Medulla oblongata (tissue), 1 donor: ENCODE data around the gene SLC5A8.

Experiments
- DNase-seq: peaks from one replicate; pipeline ENCODE4 v3.0.0-alpha.2; 2015; ENCODE audit errors: extremely low spot score

The SLC5A8 gene, protein sequence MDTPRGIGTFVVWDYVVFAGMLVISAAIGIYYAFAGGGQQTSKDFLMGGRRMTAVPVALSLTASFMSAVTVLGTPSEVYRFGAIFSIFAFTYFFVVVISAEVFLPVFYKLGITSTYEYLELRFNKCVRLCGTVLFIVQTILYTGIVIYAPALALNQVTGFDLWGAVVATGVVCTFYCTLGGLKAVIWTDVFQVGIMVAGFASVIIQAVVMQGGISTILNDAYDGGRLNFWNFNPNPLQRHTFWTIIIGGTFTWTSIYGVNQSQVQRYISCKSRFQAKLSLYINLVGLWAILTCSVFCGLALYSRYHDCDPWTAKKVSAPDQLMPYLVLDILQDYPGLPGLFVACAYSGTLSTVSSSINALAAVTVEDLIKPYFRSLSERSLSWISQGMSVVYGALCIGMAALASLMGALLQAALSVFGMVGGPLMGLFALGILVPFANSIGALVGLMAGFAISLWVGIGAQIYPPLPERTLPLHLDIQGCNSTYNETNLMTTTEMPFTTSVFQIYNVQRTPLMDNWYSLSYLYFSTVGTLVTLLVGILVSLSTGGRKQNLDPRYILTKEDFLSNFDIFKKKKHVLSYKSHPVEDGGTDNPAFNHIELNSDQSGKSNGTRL

DNA sequence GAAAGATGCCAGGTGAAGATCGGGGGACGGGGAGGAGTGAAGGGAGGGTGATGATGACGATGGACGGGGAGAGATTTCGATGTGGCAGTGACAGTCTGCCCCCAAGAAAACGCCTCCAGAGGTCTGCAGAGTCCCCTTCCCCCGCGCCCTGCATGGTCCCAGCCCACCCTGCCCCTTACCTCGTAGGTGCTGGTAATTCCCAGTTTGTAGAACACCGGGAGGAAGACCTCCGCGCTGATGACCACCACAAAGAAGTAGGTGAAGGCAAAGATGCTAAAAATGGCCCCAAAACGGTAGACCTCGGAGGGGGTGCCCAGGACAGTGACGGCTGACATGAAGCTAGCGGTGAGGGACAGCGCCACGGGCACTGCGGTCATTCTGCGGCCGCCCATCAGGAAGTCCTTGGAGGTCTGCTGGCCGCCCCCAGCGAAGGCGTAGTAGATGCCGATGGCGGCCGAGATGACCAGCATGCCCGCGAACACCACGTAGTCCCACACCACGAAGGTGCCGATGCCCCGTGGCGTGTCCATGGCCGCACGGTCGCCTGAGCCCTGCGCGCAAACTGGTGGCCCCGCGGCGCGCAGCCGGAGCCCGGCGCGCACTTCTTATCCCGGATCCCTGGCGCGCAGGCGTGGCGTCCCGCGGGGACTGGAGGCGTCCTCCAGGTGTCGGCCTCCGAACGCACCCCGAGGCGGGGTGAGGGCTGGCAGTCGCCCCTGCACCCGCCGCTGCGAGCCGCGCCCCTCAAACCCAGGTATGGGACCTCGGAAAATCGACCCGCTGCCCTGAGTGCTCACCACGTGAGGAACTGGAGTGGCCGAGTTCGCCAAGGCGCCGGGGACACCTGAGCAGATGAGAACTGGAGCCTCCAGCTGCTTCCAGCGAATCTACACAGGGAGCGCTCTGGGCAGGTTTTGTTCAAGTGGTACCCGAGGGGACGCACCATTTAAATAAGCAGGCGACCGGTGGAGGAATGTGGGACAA, at the start of gene SLC5A8:
Gene SLC5A8, minus strand, starts transcription at position 920 of the 984 bp plus-strand sequence. Its CDS starts 390 bp downstream, at position 530.
- DNase-seq: no peak

DNA sequence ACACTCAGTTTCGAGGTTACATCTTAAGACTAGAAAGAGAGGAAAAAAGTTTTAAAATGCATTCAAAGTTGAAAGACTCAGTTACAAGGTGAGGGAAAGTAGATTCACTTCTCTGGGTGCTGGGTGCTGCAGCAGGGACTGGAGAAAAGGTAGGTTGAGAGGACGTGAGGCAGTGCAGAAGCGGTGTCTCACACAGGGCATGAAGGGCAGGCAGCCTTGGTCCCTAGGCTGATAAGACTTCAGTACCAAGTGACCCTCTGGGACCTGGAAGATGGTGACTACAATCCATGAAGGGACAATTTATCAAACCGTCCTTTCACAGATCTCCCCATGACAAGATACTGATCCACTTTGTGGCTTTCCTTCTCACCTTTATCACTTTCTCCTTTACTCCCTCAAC, 47.3 kb upstream of the SLC5A8 start:
- no peak for DNase-seq

DNA sequence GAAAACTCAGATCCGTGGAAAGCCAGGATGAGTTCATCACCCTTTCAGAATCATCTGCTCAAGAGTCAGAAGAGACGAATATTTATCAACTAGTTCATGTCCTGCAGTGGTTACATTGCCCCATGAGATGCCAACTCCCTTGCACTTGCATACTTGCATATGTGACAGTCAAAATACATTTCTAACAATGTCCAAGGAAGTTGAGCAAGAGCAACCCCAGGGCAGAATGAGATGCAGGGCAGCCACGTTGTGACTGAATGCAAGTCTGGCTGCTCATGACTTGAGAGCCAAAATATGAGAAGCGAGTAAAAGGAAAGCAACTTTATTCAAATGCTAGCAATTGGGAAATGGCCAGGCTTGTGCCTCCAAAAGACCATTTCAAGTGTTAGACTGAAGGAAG, 46.2 kb upstream of the SLC5A8 start:
- DNase-seq: no peak

DNA sequence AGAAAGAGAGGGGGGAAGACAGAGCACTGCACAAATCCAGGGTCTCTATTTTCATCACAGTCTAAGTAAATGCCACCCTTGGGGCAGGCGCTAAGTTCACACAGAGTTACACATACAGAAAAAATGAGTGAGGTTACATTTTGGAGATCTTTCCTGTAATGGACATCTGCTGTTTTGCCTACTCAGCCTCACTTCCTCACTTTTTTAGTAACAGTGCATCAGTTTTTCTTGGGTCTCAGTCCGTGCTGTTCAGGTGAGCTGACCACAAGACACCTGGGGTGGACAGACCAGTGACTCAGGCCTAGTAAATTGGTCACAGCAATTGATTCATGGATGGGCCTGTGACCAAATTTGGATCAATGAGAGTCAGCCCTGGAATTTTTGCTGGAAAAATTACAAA, 33.6 kb upstream of the SLC5A8 start:
- DNase-seq: no peak

DNA sequence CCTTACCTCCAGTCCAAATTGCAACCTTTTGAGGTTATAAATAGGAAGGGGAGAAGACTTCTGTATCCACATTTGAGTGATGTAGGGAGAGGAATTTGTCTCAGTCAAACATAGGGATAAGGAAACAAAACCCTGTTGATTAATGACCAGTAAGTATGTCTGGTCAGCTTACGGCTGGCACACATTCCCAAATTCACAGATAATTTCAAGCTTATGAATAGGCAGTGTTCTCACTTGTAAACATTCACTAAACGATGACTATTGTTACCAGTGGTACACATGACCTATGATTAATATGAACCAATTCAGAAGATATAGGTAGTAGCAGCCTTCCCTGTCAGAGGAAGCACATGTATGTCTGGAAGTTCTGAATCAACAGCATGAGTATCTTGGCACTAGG, 33.0 kb upstream of the SLC5A8 start:
- DNase-seq: no peak

DNA sequence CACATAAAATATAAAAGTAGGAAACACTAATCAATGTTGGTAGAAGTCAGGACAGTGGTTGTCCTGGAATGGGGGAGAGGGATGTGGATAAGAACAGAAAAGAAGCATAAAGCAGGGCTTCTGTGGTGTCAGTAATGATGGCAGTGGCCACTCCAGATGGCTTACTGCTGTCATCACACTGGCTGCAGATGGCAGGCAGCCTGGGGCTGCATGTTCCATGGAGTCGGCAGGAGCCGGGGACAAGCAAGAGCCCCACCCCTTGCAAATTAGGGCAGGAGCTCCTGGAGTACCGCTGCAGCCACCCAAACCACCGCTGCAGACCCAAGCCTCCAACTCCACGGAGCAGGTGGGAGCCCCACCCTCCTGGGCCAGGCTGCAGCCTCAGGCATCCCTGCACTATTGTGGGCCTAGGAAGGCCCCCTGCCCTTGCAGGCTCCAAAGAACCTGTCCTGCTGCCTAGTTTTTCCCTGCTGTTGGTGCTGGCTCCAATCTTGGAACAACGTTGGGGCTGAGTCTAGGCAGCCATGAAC, 28.8 kb upstream of the SLC5A8 start:
- no peak for DNase-seq

DNA sequence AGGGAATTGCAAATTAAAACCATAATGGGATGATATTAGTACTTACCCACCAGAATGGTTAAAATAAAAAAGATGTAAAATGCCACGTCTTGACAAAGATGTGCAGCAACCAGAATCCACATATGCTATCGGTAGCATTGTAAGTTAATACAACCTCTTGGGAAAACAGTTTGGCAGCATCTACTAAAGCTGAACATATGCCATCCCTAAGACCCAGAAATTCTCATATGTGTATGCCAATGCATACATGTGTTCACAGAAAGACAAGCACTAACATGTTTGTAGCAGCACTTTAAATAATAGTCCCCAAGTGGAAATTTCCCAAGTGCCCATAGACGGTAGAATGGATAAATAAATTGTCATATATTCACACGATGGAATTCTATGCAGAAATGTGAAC, 28.3 kb upstream of the SLC5A8 start:
- DNase-seq: no peak

DNA sequence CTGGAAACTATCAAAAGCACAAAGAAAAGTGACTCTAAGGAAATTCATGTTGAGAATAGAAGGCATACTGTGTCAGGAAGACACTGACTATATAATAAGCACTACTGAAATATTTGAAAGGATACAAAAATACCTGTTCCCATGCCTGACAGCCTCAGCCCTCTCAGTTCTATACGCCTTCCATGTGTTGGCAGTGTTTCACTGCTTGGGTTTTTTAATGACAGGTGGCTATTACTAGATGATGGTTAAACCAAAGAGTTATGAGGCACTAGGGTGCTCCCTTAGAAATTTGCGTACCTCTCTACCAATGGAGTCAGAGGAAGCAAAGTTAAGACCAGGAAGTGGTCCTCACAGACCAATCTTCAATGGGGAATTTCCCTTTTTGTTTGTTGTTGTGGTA, 25.6 kb upstream of the SLC5A8 start:
- no peak for DNase-seq

DNA sequence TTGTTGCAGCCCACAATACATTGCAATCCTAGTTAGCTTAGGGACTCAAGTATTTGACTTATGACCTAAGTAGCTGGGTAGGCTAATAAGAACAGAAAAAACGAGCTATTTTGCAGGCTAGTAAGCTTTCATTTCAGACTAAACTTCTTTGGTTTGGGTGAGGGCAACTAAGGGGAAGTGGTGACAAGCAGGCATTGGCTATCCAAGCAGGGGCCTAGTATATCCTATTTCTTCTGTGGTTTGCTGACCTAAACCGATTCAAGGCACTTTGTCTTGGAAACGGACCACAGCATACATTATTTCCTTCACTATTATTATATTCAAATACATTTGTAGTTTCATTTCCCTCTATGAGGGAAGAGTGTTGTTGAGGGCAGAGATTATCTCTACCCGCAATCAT, 21.6 kb upstream of the SLC5A8 start:
- DNase-seq: peak; percentile 5

DNA sequence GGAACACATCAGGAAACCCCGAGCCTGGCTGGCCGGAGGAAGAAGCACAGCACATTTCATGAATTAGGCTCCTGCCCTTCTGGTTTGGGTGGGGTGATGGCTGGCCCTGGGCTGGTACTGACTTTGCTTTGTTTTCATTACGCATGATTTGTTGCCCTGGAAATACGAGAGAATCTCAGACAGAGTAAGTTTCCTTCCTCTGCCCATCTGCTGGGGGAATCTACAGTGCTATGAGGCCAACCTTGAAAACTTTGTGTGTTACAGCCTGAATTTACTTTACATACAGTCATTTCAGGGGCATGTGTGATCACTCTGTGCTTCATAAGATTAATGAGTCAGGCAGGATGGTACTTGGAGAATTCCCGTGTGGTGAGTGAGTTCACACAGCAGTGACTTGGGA, 20.5 kb upstream of the SLC5A8 start:
- no peak for DNase-seq

DNA sequence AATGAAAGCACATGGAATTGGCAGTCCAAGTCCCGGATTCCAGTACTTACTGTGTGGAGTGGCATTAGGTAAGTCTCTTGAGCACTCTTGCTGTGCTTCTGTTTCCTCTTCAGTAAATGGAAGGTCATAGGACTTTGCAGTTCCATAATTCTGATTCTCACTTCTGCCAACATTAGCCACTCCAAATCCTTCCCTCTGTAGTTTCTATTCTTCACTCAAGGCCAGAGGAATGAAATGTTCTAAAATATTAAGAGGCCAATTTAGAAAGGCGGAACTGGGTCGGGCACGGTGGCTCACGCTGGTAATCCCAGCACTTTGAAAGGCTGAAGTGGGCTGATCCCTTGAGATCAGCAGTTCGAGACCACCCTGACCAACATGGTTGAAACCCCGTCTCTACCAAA, 19.8 kb upstream of the SLC5A8 start:
- peak; percentile 19 for DNase-seq

DNA sequence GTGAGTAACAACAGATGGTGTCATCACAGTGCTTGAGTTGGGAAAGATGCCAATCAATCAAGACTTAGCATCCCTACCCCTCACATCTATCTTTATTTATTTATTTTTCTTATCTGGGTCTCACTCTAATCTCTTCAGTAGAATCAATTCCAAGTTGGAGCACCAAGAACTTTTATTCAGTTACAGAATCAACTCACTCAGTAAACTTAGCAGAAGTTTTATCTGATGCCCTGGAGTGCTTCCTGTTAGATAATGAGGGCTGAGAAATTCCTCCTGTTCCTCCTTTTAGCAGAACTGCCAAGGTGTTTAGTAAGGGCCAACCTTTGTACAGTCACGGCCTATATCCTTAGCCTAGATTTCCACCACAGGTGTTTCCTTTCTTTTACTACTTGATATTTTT, 11.3 kb upstream of the SLC5A8 start:
- no peak for DNase-seq

DNA sequence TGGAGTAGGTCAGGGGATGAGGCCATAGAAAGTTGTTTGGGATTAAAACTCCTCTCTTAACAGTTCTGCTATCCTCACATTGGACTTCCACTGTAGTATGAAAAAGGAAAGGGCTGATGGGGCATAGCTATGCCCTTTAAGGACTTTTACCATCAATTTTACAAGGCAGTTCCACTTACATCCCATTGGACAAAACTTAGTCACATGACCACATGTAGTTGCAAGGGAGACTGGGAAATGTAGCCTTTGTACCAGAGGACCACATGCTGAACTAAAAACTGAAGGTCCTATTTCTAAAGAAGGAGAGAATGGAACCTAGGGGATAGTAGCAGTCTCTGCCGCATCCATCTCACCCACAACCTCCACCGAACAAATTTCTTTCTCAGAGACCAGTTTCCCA, 6.8 kb upstream of the SLC5A8 start:
- DNase-seq: no peak

DNA sequence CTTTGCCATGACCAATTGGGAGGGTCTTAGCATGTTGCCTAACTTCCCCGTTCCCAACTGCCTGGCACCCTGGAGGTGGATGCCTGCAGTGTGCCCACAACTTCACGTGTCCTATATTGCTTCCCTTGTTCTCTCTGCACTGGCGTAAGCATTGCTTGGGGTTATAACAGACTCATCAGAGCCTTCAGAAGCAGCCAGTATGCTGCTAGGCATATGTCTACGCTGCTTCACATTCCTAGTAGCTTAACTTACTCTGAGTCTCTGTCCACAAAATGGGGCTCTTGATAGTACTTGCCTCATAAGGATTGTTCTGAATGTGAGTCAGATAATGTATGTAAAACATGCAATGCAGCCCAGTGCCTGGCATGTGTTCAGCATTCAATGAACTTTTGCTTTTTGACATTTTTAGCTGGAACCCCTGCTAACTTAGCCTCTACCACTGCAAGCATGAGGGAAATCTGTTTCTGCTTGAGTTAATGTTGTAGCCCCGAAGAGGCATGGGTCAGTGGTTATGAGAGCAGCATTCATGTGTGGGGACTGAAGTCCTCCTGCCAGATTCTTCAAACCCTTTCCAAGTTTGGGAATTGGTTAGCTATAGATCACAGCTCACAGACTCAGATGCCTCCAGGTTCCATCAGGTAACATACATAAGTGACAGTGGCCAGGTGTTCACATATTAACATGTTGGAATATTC, 2.8 kb downstream of the SLC5A8 start:
- no peak for DNase-seq

DNA sequence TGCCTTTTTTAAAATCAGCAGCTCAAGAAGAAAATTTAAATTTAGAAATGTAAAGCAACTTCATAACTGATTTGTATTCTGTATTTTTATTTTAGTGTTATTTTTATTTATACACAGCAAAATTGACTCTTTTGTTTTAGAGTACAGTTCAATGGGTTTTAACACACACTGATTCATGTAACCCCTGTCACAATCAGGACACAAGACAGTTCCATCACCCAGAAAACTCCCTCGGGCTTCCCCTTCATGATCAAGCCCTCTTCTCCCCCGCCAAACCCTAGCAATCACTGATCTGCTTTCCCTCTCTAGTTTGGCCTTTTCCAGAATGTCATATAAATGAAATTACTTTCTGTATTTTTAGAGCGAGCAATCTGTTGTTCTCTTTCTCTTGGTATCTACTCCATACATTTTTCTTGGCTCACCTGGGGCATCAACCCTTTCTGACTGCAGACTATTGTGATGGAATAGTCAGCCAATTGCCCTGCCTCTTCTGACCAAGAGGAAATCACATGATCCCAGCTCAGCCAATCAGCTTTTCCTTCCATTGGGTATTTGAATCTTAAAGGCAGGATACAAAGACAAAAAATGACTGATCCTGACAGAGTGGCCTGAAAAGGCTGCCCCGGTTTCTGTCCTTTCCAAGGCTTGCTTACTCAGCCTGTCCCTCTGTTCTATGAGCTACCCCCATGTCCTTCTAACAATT, 5.3 kb downstream of the SLC5A8 start:
- DNase-seq: no peak

DNA sequence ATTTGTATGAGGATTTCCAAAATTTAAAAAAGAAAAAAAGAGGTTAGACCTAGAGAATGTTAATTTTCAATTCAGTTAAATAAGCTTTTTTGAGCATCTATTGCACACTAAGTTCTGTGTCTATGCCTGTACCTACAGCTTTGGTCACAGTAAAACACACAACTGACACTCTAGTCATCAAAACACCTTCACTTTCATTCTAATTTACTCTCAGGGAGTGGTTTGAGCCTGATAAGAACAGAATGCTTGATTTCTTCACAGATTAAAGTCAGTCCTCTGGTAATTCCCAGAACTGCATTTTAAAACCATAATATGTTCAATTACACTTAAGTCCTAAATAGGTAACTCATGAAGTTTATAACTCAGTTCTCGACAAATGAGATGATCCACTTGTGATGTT, 9.2 kb downstream of the SLC5A8 start:
- DNase-seq: no peak

DNA sequence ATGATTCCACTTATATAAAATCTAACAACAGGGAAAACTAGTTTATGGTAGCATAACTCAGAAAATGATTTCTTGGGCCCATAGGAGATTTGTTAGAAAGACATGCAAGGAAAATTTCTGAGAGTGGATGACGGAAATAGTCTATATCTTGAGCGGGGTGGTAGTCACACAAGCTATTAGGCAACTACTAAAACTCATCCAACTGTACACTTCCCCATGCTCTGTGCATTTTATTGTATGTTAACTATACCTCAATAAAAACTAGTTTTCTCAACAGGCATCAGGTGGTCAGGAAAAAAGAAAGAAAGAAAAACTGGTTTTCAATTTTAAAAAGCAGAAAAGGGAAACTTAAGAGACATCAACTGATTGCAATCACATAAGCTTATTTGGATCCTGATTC, 9.9 kb downstream of the SLC5A8 start:
- no peak for DNase-seq

DNA sequence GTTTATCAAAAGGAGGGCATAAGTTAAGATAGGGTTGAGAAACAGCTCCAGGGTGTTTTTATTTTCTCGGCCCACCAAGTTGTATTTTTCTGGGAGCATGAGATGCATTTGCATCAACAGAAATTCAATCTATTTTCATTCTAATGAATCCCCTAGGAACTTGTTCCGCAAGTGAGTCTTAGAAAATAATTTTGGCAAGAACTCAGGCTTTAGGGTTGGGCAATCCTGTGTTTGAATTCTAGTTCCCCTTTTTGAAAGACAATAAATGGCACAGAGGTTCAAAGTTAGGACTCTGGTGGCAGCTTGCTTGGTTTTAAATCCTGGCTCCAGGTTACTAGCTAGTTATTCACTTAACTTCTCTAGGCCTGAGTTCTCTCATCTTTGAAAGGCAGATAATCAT, 23.7 kb downstream of the SLC5A8 start:
- peak; percentile 40 for DNase-seq

DNA sequence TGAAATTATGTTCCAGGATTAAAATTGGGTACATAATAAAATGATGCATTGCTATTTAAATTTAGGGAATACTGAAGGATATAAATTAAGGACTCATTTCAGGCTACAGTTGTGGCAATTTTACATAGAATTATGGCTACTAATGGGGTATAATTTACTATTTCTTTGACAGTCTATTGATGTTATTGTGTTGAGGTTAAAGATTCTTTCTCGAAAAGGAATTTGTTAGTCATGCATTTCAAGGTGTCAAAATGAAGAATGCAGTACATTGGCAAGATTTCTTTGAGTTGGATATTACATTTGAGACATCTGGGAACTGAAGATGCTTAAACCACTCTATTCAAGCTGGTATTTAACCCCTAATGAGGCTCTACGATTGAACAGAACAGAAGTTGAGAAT, 28.3 kb downstream of the SLC5A8 start:
- no peak for DNase-seq

DNA sequence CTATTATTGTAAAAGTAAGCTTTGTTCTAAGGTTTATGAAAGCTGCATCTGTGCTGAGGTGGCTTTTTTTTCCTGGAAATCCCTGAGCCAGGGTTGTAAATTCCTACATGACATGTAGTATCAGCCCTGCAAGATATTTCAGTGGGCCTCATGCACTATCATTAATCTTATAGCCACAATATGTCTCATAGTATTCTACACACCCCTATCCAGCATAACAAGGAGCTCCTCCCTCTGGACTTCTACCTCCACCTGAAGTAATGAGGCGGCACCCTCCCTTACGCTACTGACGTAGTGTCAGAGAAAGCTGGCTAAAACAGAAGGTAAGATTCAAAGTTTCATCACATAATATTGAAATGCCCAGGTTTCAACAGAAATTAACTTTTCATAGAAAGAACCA, 35.5 kb downstream of the SLC5A8 start:
- DNase-seq: no peak

DNA sequence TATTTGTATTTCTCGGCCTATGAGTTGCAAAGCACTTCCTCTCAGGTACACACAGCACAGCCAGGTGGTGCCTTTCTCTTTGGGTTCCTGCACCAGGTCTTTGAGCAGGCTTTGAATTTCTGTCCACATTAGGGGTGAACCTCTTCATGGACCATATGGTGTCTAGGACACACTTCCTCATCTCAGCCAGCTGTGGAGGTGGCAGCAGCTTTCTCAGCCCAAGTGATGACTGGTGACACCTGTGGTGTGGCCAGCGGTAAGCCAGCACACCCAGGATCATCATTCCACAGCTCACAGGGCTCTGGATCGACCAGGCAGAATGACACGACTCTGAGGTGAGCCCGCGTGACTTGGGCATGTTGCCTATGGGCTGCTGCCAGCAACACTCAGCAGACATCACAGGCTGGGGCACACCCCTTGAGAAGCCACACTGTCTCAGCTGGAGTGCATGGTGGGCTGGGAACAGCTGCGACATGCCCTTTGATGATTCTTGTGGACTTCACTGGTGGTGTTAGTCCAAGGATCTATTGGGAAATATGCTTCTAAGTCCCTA, 36.8 kb downstream of the SLC5A8 start:
- DNase-seq: no peak
